IMR-90 (cell line): ENCODE results near the gene ITPR3. TPM values are rescaled to one million over a fixed set of nuclear protein-coding genes. Genes with fewer than 3 reads are reported as not detected.

ENCODE experiments used
- ATAC-seq: fragments of 200-7000 bp; cut with Tn5 transposase; 2 replicates; pipeline ENCODE4 v1.9.1; 2020; ENCODE audit warnings: low read depth, mild to moderate bottlenecking, moderate library complexity
- BruUV-seq: library from RNA; stranded (reverse); fragments of 400-500 nt; replicated peaks from 2 replicates; lab custom pipeline; 2021; lab: Mats Ljungman, UMichigan
- CTCF ChIA-PET: fragments of 300-600 bp; formaldehyde crosslinking; extraction: SDS; loops from one replicate; lab custom pipeline; 2021; ENCODE audit warnings: antibody characterized with exemption; lab: Yijun Ruan, JAX
- POLR2A ChIA-PET: fragments of 300-600 bp; sonication (Branson Sonifier 250); formaldehyde crosslinking; loops from one replicate; lab custom pipeline; 2022; ENCODE audit warnings: antibody characterized with exemption; ENCODE audit not compliant: unreplicated experiment; lab: Charles Lee
- DNase-seq: peaks from one replicate; pipeline ENCODE4 v3.0.0; 2013
- H2AFZ ChIP-seq: replicated peaks from 2 replicates; pipeline ENCODE3; 2013; ENCODE audit warnings: low read length, mild to moderate bottlenecking; ENCODE audit not compliant: poor library complexity
- H2AK5ac ChIP-seq: 2 replicates; pipeline ENCODE4 v1.6.1; 2013; ENCODE audit warnings: low read depth, low read length, inconsistent platforms
- H2AK9ac ChIP-seq: replicated peaks from 2 replicates; pipeline ENCODE3; 2013; ENCODE audit warnings: mild to moderate bottlenecking, low read depth, low read length, moderate library complexity; ENCODE audit not compliant: poor library complexity
- H2BK120ac ChIP-seq: 2 replicates; pipeline ENCODE4 v1.6.1; 2013; ENCODE audit warnings: low read depth, low read length, inconsistent platforms
- H2BK15ac ChIP-seq: 3 replicates; pipeline ENCODE4 v1.6.1; 2013; ENCODE audit warnings: low read depth, low read length, inconsistent platforms
- H2BK20ac ChIP-seq: 2 replicates; pipeline ENCODE4 v1.6.1; 2013; ENCODE audit warnings: low read depth, mild to moderate bottlenecking, inconsistent platforms, low read length, moderate library complexity
- H2BK5ac ChIP-seq: 2 replicates; pipeline ENCODE4 v1.6.1; 2013; ENCODE audit warnings: mild to moderate bottlenecking, low read depth, low read length, inconsistent platforms; ENCODE audit not compliant: poor library complexity, severe bottlenecking
- H3K14ac ChIP-seq: replicated peaks from 2 replicates; pipeline ENCODE4 v1.6.1; 2013; ENCODE audit warnings: low read depth, low read length, inconsistent platforms
- H3K18ac ChIP-seq: 2 replicates; pipeline ENCODE4 v1.6.1; 2013; ENCODE audit warnings: low read depth, low read length, control low read depth
- H3K23ac ChIP-seq: 2 replicates; pipeline ENCODE4 v1.6.1; 2013; ENCODE audit warnings: low read depth, low read length, inconsistent platforms
- H3K27ac ChIP-seq: 2 replicates; pipeline ENCODE4 v1.5.1; 2013; ENCODE audit warnings: mild to moderate bottlenecking, control low read depth, low read length; ENCODE audit not compliant: insufficient read depth
- H3K27me3 ChIP-seq: 2 replicates; pipeline ENCODE4 v1.6.1; 2013; ENCODE audit warnings: low read length; ENCODE audit not compliant: control insufficient read depth, insufficient read depth
- H3K36me3 ChIP-seq: 2 replicates; pipeline ENCODE4 v1.6.1; 2013; ENCODE audit warnings: low read length, mixed read lengths; ENCODE audit not compliant: control insufficient read depth, insufficient read depth
- H3K4ac ChIP-seq: 2 replicates; pipeline ENCODE4 v1.6.1; 2013; ENCODE audit warnings: low read depth, low read length, inconsistent platforms
- H3K4me1 ChIP-seq: 2 replicates; pipeline ENCODE4 v1.6.1; 2013; ENCODE audit warnings: low read length, mixed read lengths; ENCODE audit not compliant: control insufficient read depth, insufficient read depth
- H3K4me2 ChIP-seq: 2 replicates; pipeline ENCODE4 v1.6.1; 2013; ENCODE audit warnings: low read depth, mild to moderate bottlenecking, control low read depth, low read length, moderate library complexity
- H3K4me3 ChIP-seq: 2 replicates; pipeline ENCODE4 v1.5.1; 2013; ENCODE audit warnings: low read depth, mild to moderate bottlenecking, control low read depth, low read length, moderate library complexity; ENCODE audit not compliant: insufficient read depth
- H3K56ac ChIP-seq: 2 replicates; pipeline ENCODE4 v1.6.1; 2013; ENCODE audit warnings: low read length, inconsistent platforms; ENCODE audit not compliant: insufficient read depth; ENCODE audit errors: extremely low read depth
- H3K79me1 ChIP-seq, 2 experiments: 2 replicates each; pipeline ENCODE4 v1.6.1; 2013; ENCODE audit warnings: low read length in 2 of 2, inconsistent platforms in 1 of 2, low read depth in 1 of 2
- H3K9ac ChIP-seq: 2 replicates; pipeline ENCODE4 v1.6.1; 2013; ENCODE audit warnings: low read depth, low read length, control low read depth
- H3K9me1 ChIP-seq: 2 replicates; pipeline ENCODE4 v1.6.1; 2013; ENCODE audit warnings: low read length, inconsistent platforms; ENCODE audit not compliant: insufficient read depth
- H3K9me3 ChIP-seq: 2 replicates; pipeline ENCODE4 v1.6.1; 2013; ENCODE audit warnings: low read length; ENCODE audit not compliant: control insufficient read depth, insufficient read depth
- H4K20me1 ChIP-seq: 2 replicates; pipeline ENCODE4 v1.6.1; 2013; ENCODE audit warnings: low read length, inconsistent platforms; ENCODE audit not compliant: insufficient read depth
- H4K5ac ChIP-seq: 2 replicates; pipeline ENCODE4 v1.6.1; 2013; ENCODE audit warnings: mild to moderate bottlenecking, low read depth, low read length, control low read depth
- H4K8ac ChIP-seq, 2 experiments: 2 replicates each; pipeline ENCODE4 v1.6.1; 2013; ENCODE audit warnings: low read depth in 2 of 2, low read length in 2 of 2, control low read depth in 1 of 2, inconsistent platforms in 1 of 2
- H4K91ac ChIP-seq: 2 replicates; pipeline ENCODE4 v1.6.1; 2013; ENCODE audit warnings: low read depth, low read length, inconsistent platforms; ENCODE audit not compliant: insufficient read depth
- BHLHE40 ChIP-seq: fragments of 150-350 bp; IDR thresholded peaks from 2 replicates; pipeline ENCODE4 v1.6.1; 2016; ENCODE audit warnings: mild to moderate bottlenecking, low read depth, low read length
- FOS ChIP-seq: fragments of 150-350 bp; IDR thresholded peaks from 2 replicates; pipeline ENCODE4 v1.6.1; 2016; ENCODE audit warnings: low read depth, low read length
- RAD21 ChIP-seq: IDR thresholded peaks from 2 replicates; pipeline ENCODE4 v1.6.1; 2012; ENCODE audit warnings: low read length, improper control_type of control experiment
- RFX5 ChIP-seq: IDR thresholded peaks from 2 replicates; pipeline ENCODE4 v1.8.0; 2012; ENCODE audit warnings: low read depth, mild to moderate bottlenecking, low read length, moderate library complexity
- SMC3 ChIP-seq: fragments of 150-350 bp; IDR thresholded peaks from 2 replicates; pipeline ENCODE4 v1.6.1; 2016; ENCODE audit warnings: low read depth, mild to moderate bottlenecking, antibody characterized with exemption, low read length, moderate library complexity
- WGBS, 2 experiments: methylation state at CpG; one replicate each; pipeline versions ENCODE4 v1.1.5 to v1.1.7; 2013; ENCODE audit warnings: missing lambda C conversion rate in 2 of 2; ENCODE audit not compliant: insufficient read length in 1 of 2; ENCODE audit errors: extremely low coverage in 2 of 2; 5-methylcytosine and 5-hydroxymethylcytosine counted together
- dilution Hi-C: fragments of 300-500 bp; cut with HindIII; formaldehyde crosslinking; loops from one replicate; pipeline ENCODE4 v1.14.3; 2018; ENCODE audit warnings: low sequenced_read_pairs; ENCODE audit not compliant: unreplicated experiment
- in situ Hi-C: fragments of 300-500 bp; cut with MboI; formaldehyde crosslinking; loops from 3 replicates; pipeline ENCODE4 v1.14.3; 2019; ENCODE audit warnings: low sequenced_read_pairs, inconsistent platforms, mixed read lengths
- intact Hi-C: fragments of 100-400 bp; cut with micrococcal nuclease; formaldehyde crosslinking; loops from 2 replicates; pipeline ENCODE4 v1.10.0; 2022
- polyA plus RNA-seq, 3 experiments: library from polyadenylated mRNA; depleted of rRNA; stranded (reverse); fragments of >200 nt; gene quantifications; 2 replicates each; pipeline ENCODE4 v1.2.3, GENCODE V29; 2012; ENCODE audit warnings: low replicate concordance in 1 of 3
- total RNA-seq: library from RNA; depleted of rRNA; stranded (reverse); fragments of >200 nt; gene quantifications from 2 replicates; pipeline ENCODE4 v1.2.3, GENCODE V29; 2012
- TF ChIP-seq, protein P1 (sequence below): conservative IDR thresholded peaks from 2 replicates; pipeline ENCODE4 v1.5.1; 2012; ENCODE audit warnings: mild to moderate bottlenecking, low read depth, low read length, improper control_type of control experiment
- TF ChIP-seq, protein P2 (sequence below): fragments of 150-350 bp; IDR thresholded peaks from 2 replicates; pipeline ENCODE4 v1.6.1; 2017; ENCODE audit warnings: mild to moderate bottlenecking, antibody characterized with exemption, low read length, low read depth

Gene ITPR3
- total and polyA plus RNA-seq, 2 of the 4 experiments (the other 2 are of a cell fraction) = 1.6 to 3.7 TPM

DNA sequence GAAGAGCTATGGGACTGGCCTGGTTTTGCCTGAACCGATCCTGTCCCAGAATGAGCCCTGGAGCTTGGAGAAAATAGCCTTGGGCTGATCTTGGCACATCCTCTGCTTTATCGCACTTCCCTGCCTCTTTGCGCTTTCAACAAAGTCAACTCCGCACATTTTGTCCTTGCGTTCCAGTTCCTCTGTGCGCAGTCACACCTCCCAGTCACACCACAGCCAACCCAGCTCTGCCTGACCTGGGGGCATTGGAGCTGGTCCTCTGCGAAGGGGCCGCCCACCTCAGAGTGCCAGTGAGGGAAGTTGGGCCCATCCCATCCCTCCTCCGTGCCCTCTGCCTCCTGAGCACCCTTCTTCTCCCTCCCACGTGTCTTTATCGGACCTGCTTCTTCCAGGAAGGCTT lies 107.3 kb downstream of the ITPR3 start:
- Histone ChIP-seq H2BK120ac (no peak overlapping the region), H3K14ac (no peak overlapping the region), H2AFZ (no peak overlapping the region), H3K23ac (no peak overlapping the region), H2AK9ac (no peak overlapping the region), H3K9ac (no peak overlapping the region), H3K4me2 (no peak overlapping the region), H4K91ac (no peak overlapping the region), H3K18ac (no peak overlapping the region), H4K8ac (no peak overlapping the region), H3K27ac (no peak overlapping the region), H3K9me1 (no peaks in the 10 kb centered on the region), H3K4ac (no peak overlapping the region), H3K4me3 (no peak overlapping the region), H3K79me1 (no peaks in the 10 kb centered on the region), H4K5ac (no peak overlapping the region), H4K20me1 (no peaks in the 10 kb centered on the region), H2BK5ac (no peak overlapping the region), H2BK20ac (no peak overlapping the region), H3K36me3 (no peaks in the 10 kb centered on the region), H3K4me1 (no peaks in the 10 kb centered on the region), H2AK5ac (no peak overlapping the region), H2BK15ac (no peak overlapping the region), H3K9me3 (no peaks in the 10 kb centered on the region), H3K27me3 (peaks cover 31% of the 10 kb centered on the region), H3K56ac (no peak overlapping the region)
- in situ Hi-C loops (no loop called here), intact Hi-C loops (no loop called here), dilution Hi-C loops (no loop called here)
- POLR2A ChIA-PET = no interaction called here
- 83% methylated on average over 10 of the region's 11 CpGs; no CpG with 5 or more reads in 1 of the 2 experiments for WGBS, 2 experiments
- ATAC-seq (no peak), DNase-seq (no peak)
- BruUV-seq = no TSS peak
- CTCF ChIA-PET = interaction anchor here (1.5 kb wide), 1 partner anchor 15 kb away, joined by 3 read pairs; no protein-coding TSS in a partner anchor
- TF ChIP-seq SMC3 (no peak), RAD21 (no peak), BHLHE40 (no peak), FOS (no peak), RFX5 (no peak)
- TF ChIP-seq, protein P1, sequence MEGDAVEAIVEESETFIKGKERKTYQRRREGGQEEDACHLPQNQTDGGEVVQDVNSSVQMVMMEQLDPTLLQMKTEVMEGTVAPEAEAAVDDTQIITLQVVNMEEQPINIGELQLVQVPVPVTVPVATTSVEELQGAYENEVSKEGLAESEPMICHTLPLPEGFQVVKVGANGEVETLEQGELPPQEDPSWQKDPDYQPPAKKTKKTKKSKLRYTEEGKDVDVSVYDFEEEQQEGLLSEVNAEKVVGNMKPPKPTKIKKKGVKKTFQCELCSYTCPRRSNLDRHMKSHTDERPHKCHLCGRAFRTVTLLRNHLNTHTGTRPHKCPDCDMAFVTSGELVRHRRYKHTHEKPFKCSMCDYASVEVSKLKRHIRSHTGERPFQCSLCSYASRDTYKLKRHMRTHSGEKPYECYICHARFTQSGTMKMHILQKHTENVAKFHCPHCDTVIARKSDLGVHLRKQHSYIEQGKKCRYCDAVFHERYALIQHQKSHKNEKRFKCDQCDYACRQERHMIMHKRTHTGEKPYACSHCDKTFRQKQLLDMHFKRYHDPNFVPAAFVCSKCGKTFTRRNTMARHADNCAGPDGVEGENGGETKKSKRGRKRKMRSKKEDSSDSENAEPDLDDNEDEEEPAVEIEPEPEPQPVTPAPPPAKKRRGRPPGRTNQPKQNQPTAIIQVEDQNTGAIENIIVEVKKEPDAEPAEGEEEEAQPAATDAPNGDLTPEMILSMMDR = no peak
- TF ChIP-seq, protein P2, sequence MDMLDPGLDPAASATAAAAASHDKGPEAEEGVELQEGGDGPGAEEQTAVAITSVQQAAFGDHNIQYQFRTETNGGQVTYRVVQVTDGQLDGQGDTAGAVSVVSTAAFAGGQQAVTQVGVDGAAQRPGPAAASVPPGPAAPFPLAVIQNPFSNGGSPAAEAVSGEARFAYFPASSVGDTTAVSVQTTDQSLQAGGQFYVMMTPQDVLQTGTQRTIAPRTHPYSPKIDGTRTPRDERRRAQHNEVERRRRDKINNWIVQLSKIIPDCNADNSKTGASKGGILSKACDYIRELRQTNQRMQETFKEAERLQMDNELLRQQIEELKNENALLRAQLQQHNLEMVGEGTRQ = no peak
